Stimulated activated CD4-positive, alpha-beta T cell treated with anti-CD3 and anti-CD28 coated beads, Interleukin-4, amount 100 ng/mL, for 48 hours (primary cell): ENCODE data around the gene RASD2.

ENCODE experiments used
- DNase-seq, 2 donors: peaks; one replicate each; pipeline ENCODE4 v3.0.0-alpha.2; 2020; ENCODE audit warnings: low read depth in 2 of 2

RASD2 gene

DNA sequence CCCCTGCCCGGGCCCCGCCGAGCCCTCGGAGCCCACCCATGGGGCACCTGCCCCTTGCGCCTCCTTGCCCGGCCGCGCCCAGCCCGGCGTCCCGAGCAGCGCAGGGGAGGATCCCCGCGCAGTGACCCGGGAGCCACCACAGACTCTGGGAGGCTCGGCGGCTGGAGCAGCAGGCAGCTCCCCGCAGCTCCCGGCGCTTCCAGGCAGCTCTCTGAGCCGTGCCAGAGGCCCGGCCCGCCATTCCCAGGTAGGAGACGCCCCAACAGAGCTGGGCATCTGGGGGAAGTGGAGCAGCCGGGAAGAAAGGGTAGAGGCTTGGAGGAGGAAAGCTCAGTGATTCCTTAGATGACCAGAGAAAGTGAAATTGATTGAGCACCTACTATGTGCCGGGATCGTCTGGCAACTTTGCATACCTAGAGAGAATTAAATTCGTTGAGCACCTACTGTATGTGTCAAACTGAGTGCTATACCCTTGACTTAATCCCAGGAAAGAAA, 670 bp downstream of the RASD2 start:
- no peak for DNase-seq

DNA sequence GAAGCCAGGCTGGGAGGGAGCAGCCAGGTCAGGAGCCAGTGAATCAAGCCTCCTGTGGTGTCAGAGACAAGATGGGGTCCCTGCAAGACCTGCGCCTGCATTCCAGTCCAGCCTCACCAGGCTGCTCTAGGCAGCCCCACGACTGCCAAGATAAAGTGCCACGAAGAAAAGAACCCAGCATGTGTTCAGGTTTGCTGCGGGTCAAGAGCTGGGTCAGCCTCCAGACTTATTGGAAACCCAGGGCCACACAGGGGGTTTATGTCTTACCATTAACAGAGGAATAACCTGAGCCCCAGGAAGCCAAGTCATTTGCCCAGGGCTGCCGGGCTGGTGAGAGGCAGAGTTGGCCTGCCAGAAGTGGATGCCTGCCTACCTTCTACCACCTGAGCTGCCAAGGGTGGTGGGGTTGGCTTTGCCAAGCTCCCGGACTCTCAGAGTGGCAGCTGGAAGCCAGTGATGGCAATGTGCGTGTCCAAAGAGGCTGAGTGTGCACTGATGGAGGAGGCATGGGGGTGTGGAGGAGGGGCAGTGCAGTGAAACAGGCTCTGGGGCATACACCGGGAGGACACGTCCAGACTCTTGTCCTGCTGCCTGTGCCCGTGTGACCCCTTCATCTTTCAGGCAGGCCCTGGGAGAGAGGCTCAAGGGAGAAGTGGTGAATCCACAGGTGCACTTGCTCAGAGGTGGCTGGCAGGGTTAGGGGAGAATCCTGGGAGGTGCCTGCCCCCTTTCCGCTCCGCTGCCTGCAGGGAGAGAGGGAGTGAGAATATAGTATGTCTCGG, 1.7 kb downstream of the RASD2 start:
- DNase-seq: no peak

- no peak for DNase-seq
These were observed 2.4 kb downstream of the RASD2 start for GRCh38 chr22:35542939-35543516.

GRCh38 chr22:35543702-35544101, 3.1 kb downstream of the RASD2 start:
- DNase-seq: no peak

GRCh38 chr22:35544189-35544588, 3.6 kb downstream of the RASD2 start:
- DNase-seq: no peak

GRCh38 chr22:35544827-35545226, 4.2 kb downstream of the RASD2 start:
- no peak for DNase-seq

DNA sequence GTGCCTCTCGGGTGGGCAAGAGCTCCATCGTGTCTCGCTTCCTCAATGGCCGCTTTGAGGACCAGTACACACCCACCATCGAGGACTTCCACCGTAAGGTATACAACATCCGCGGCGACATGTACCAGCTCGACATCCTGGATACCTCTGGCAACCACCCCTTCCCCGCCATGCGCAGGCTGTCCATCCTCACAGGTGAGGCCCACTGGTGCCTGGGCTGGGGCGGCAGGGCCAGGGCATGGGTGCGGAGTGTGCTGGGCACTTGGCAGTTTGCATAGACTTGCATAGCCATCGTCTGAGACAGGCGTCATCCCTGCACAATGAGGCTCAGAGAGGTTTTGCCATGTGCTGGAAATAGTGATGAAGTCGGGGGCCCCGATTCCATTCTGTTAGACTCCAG, 6.3 kb downstream of the RASD2 start:
- no peak for DNase-seq

GRCh38 chr22:35547987-35548721, 7.5 kb downstream of the RASD2 start:
- no peak for DNase-seq

- no peak for DNase-seq
These were observed 8.1 kb downstream of the RASD2 start for GRCh38 chr22:35548722-35549112.

GRCh38 chr22:35549328-35549727, 8.7 kb downstream of the RASD2 start:
- DNase-seq: no peak

- no peak for DNase-seq
These were observed 11.0 kb downstream of the RASD2 start for GRCh38 chr22:35551549-35552177.

DNA sequence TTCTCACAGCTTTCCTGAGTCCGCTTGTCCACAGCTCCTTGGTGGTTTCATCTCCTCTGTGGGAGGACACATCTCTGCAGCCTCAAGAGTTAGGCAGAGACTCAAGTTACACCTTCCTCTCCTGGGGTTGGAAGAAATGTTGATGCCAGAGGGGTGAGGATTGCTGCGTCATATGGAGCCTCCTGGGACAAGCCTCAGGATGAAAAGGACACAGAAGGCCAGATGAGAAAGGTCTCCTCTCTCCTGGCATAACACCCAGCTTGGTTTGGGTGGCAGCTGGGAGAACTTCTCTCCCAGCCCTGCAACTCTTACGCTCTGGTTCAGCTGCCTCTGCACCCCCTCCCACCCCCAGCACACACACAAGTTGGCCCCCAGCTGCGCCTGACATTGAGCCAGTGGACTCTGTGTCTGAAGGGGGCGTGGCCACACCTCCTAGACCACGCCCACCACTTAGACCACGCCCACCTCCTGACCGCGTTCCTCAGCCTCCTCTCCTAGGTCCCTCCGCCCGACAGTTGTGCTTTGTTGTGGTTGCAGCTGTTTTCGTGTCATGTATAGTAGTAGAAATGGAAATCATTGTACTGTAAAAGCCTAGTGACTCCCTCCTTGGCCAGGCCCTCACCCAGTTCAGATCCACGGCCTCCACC, 11.7 kb downstream of the RASD2 start:
- DNase-seq: peak; percentile 70 to 82

DNA sequence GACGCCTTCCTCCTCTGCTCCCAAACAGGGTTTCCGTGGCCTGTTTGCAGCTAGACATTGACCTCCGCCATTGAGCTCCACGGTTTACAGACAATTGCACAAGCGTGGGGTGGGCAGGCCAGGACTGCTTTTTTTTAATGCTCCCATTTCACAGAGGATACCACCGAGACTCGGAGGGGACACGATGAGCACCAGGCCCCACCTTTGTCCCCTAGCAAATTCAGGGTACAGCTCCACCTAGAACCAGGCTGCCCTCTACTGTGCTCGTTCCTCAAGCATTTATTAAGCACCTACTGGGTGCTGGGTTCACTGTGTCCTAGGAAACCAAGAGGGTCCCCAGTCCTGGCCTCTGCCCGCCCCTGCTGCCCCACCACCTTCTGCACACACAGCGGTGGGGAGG, 12.2 kb downstream of the RASD2 start:
- no peak for DNase-seq

DNA sequence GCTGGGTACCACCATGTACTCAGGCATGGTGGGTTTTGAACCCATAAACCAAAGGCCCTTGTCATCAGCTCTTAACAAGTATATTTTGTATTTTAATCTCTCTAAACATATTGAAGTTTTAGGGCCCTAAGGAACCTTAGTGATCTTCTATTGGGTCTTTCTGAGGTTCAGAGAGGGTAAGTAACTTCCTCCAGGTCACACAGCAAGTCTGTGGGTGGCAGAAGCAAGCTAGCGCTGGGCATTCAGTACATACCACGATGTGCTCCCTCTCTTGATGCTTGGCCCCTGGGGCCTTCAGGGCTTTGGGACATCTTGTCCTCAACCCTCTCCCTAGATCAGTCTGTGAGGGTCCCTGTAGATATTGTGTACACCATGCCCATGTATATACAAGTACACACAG, 12.7 kb downstream of the RASD2 start:
- no peak for DNase-seq

DNA sequence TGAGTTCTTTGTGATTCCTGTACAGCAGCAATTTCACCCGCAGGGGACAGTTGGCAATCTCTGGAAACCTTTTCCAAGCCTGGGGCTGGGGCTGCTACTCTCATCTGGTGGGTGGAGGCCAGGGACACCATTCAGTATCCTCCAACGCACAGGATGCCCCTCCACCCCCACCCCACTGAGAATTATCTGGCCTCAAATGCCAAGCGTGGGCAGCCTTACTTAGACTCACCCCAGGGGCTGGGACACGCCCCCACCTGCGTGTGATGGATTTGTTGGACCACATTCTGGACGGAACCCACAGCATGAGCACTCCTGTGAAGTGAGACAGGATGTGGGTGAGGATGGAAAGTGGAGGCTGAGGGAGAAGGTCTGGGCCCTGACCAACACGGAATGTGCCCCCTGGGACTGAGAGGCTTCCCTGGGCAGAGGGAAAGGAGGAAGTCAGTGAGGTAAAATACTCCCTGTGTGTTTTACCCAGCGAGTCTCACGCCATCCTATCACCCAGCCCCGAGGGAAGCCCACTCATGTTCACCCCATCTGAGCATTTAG, 13.7 kb downstream of the RASD2 start:
- DNase-seq: no peak

GRCh38 chr22:35555483-35555890, 14.9 kb downstream of the RASD2 start:
- no peak for DNase-seq

GRCh38 chr22:35555946-35556547, 15.4 kb downstream of the RASD2 start:
- DNase-seq: no peak

DNA sequence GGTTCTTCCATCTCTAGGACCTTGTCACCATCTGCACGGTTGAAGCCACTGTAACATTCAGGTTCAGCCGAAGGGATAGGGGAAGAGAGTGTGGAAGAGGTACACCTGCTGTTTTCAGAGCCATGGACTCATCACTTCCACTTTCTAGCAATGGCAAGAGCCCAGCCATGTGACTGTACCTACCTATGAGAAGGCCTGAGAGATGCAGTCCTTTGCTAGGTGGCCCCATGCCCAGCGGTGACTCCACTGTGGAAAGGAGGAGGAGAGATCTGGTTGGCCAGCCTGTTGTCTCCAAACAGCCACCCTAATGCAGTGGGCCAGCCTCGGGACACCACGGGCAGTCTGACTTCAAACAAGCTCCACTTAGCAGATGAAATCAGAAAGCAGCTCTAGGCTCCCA, 16.0 kb downstream of the RASD2 start:
- DNase-seq: no peak

GRCh38 chr22:35558031-35558430, 17.4 kb downstream of the RASD2 start:
- DNase-seq: no peak

GRCh38 chr22:35558719-35559118, 18.1 kb downstream of the RASD2 start:
- DNase-seq: no peak

DNA sequence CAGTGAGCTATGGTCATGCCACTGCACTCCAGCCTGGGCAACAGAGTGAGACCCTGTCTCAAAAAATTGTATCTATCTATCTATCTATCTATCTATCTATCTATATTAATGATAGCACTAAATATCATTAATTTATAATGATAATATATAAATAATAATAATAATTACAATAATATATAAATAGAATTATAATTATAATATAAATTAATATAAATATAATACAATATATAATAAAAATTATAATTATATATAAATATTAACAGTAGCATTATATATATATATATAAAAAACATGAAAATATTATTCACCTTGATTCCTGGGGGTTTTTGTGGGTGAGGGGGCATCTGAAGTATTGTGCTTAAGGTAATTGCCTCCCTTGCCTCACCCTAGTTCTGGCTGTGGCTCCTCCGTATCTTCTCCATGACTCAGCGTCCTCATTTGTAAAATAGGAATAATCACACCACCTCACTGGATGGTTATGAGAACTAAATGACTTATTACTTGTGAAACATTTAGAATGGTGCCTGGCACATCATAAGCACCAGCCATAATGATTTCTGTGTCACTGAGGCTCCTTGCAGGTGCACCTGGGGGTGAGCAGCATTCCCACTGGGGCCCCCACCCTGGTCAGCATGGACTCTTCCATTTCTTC, 18.8 kb downstream of the RASD2 start:
- no peak for DNase-seq
